ENCODE results near the gene OR1F1. TPM values are rescaled to one million over a fixed set of nuclear protein-coding genes. Genes with fewer than 3 reads are reported as not detected.
A peak's percentile ranks its signal among the peaks of the same experiment; 100 is the strongest.

OR1F1 gene
- total RNA-seq, 1 donor from 2014 or later = not detected

DNA sequence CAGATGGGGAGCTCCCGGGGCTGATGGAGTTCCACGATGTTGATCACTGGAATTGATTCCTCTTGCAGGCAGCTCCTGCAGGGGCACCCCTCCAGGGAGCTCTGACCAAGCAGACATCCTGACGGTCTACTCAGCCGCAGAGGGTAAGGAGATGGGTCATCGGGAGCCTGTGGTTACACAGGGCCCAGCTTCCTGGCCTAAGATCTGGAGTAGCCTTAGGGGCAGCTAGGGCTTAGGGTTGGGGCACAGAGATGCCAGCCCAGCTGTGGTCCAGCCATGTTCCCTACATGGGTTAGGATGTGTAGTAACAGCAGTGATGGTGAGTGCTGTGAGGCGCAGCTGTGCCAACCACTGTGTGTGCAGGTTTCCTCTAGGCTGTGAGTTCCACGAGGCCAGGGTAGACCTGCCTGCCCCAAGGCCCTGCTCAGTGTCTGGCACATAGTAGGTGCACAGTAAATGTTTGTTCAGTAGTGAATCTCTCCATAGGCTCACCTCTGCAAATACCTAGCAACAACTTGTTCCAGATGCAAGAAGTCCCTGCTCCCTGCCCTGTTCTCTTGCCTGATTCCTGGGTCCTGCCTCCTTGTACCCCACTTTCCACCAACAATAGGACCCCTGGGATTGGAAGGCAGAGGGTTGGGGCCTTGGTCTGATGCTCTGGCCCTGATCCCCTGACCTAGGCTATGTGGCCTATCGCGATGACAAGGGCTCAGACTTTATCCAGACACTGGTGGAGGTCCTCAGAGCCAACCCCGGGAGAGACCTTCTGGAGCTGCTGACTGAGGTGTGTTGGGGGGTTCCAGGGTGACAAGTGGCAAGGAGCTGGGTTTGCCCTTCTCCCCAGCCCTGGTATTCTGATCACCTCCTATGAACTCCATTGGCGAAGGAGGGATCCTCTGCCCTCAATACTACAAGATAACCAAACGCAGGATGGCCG is 39.5 kb upstream of the OR1F1 start:
- Mint-ChIP-seq H3K36me3 (ENCODE audit: insufficient read depth) (no peaks in the 10 kb centered on the region), H3K4me1 (ENCODE audit: low read depth) (peaks cover 3% of the 10 kb centered on the region), H3K9me3 (ENCODE audit: low read depth) (no peaks in the 10 kb centered on the region), H3K27me3 (peaks cover 23% of the 10 kb centered on the region), H3K27ac (no peak overlapping the region), H3K4me3 (ENCODE audit: low read depth) (peak overlapping the region; percentile 87)
- DNase-seq (ENCODE audit: low spot score, unreplicated experiment) = no peak
- TF ChIP-seq, protein P1, sequence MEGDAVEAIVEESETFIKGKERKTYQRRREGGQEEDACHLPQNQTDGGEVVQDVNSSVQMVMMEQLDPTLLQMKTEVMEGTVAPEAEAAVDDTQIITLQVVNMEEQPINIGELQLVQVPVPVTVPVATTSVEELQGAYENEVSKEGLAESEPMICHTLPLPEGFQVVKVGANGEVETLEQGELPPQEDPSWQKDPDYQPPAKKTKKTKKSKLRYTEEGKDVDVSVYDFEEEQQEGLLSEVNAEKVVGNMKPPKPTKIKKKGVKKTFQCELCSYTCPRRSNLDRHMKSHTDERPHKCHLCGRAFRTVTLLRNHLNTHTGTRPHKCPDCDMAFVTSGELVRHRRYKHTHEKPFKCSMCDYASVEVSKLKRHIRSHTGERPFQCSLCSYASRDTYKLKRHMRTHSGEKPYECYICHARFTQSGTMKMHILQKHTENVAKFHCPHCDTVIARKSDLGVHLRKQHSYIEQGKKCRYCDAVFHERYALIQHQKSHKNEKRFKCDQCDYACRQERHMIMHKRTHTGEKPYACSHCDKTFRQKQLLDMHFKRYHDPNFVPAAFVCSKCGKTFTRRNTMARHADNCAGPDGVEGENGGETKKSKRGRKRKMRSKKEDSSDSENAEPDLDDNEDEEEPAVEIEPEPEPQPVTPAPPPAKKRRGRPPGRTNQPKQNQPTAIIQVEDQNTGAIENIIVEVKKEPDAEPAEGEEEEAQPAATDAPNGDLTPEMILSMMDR (IDR thresholded peaks at IDR 0.05; ENCODE audit: unreplicated experiment) = no peak

DNA sequence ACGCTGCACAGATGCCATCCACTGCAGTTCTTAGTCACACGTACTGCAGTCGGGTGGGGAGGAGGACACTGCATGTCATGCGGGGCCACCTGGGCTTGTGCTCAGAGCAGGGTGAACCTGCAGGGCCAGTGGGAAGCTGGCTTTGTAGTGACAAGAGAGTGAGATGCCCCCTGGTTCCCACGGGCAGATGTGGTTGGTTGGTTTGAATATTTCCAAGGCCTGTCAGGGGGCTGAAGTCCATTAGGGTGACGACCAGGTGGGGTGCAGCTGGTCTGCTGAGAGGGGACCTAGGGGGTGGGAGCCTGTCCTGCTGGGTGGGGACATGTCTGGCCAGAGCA is 38.8 kb upstream of the OR1F1 start:
- peaks cover 24% of the 10 kb centered on the region for H3K27me3 Mint-ChIP-seq
- H3K9me3 Mint-ChIP-seq (ENCODE audit: low read depth) = no peaks in the 10 kb centered on the region
- peak overlapping the region; percentile 87 for H3K4me3 Mint-ChIP-seq (ENCODE audit: low read depth)
- no peaks in the 10 kb centered on the region for H3K36me3 Mint-ChIP-seq (ENCODE audit: insufficient read depth)
- H3K27ac Mint-ChIP-seq = no peak overlapping the region
- TF ChIP-seq, protein P1 (IDR thresholded peaks at IDR 0.05; ENCODE audit: unreplicated experiment) = no peak
- no peak for DNase-seq (ENCODE audit: low spot score, unreplicated experiment)
- peaks cover 3% of the 10 kb centered on the region for H3K4me1 Mint-ChIP-seq (ENCODE audit: low read depth)

GRCh38 chr16:3149630-3150345 is 38.2 kb upstream of the OR1F1 start:
- DNase-seq (ENCODE audit: low spot score, unreplicated experiment) = peak; percentile 51
- peak overlapping the region; percentile 87 for H3K4me3 Mint-ChIP-seq (ENCODE audit: low read depth)
- peak overlapping the region; percentile 94 for H3K27ac Mint-ChIP-seq
- H3K36me3 Mint-ChIP-seq (ENCODE audit: insufficient read depth) = no peaks in the 10 kb centered on the region
- peaks cover 27% of the 10 kb centered on the region for H3K27me3 Mint-ChIP-seq
- TF ChIP-seq, protein P1 (IDR thresholded peaks at IDR 0.05; ENCODE audit: unreplicated experiment) = peak; percentile 56
- H3K9me3 Mint-ChIP-seq (ENCODE audit: low read depth) = no peaks in the 10 kb centered on the region
- H3K4me1 Mint-ChIP-seq (ENCODE audit: low read depth) = peaks cover 3% of the 10 kb centered on the region

GRCh38 chr16:3150346-3151218 is 37.4 kb upstream of the OR1F1 start:
- Mint-ChIP-seq H3K9me3 (ENCODE audit: low read depth) (no peaks in the 10 kb centered on the region), H3K27ac (peak overlapping the region; percentile 98), H3K4me1 (ENCODE audit: low read depth) (peaks cover 3% of the 10 kb centered on the region), H3K4me3 (ENCODE audit: low read depth) (peak overlapping the region; percentile 87), H3K36me3 (ENCODE audit: insufficient read depth) (no peaks in the 10 kb centered on the region), H3K27me3 (peaks cover 32% of the 10 kb centered on the region)
- TF ChIP-seq, protein P1 (IDR thresholded peaks at IDR 0.05; ENCODE audit: unreplicated experiment) = no peak
- peak; percentile 98 for DNase-seq (ENCODE audit: low spot score, unreplicated experiment)

DNA sequence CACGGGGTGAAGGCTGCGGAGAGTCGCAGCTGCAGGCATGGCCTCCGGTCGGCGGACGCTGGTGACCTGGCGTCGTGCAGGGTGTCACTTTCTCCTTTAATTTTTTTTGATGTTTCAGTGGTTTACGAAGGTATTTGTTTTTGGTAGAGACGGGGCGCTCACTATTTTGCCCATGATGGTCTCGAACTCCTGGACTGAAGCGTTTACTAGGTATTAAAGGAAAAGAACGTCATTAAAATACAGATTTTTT is 36.1 kb upstream of the OR1F1 start:
- DNase-seq (ENCODE audit: low spot score, unreplicated experiment) = no peak
- peak overlapping the region; percentile 69 for H3K4me3 Mint-ChIP-seq (ENCODE audit: low read depth)

More for the DNA sequence above, 36.1 kb upstream of the OR1F1 start:
- Mint-ChIP-seq H3K27ac (peak overlapping the region; percentile 99), H3K9me3 (ENCODE audit: low read depth) (no peaks in the 10 kb centered on the region), H3K4me1 (ENCODE audit: low read depth) (peaks cover 3% of the 10 kb centered on the region), H3K27me3 (peaks cover 38% of the 10 kb centered on the region), H3K36me3 (ENCODE audit: insufficient read depth) (no peaks in the 10 kb centered on the region)
- TF ChIP-seq, protein P1 (IDR thresholded peaks at IDR 0.05; ENCODE audit: unreplicated experiment) = no peak
